SH-SY5Y (cell line): Measurements from ENCODE around the gene PTDSS2.

Source experiments
- GATA2 ChIP-seq: IDR thresholded peaks from 2 replicates; pipeline ENCODE4 v1.6.1; 2011; ENCODE audit warnings: mild to moderate bottlenecking, low read depth, low read length
- GATA3 ChIP-seq: IDR thresholded peaks from 2 replicates; pipeline ENCODE4 v1.6.1; 2011; ENCODE audit warnings: low read depth, mild to moderate bottlenecking, low read length, moderate library complexity

Gene PTDSS2

DNA sequence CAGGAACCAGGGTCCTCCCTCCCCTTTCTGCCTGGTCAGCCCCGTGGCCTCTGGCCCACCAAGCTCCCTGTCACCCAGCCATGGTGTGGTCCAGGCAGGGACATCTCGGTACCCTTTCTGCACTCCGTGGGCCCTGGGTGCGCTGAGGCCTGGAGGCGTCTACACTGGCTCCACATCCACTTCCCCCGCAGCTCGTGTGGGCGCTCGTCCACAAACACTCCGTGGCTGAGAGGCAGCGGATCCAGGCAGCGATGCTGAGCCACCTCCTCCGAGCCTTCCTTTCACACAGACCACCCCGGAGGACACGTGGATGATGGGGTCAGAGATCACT lies 40.8 kb downstream of the PTDSS2 start:
- no peak for TF ChIP-seq GATA3
- TF ChIP-seq GATA2 = no peak

- no peak for TF ChIP-seq GATA2
- TF ChIP-seq GATA3 = no peak
Measured at GRCh38 chr11:491358-491757, 41.3 kb downstream of the PTDSS2 start.

- TF ChIP-seq GATA3 (no peak), GATA2 (no peak)
Measured at GRCh38 chr11:492427-493226, 42.5 kb downstream of the PTDSS2 start.

- TF ChIP-seq GATA3 = no peak
- no peak for TF ChIP-seq GATA2
Measured at GRCh38 chr11:494761-495536, 44.9 kb downstream of the PTDSS2 start.

DNA sequence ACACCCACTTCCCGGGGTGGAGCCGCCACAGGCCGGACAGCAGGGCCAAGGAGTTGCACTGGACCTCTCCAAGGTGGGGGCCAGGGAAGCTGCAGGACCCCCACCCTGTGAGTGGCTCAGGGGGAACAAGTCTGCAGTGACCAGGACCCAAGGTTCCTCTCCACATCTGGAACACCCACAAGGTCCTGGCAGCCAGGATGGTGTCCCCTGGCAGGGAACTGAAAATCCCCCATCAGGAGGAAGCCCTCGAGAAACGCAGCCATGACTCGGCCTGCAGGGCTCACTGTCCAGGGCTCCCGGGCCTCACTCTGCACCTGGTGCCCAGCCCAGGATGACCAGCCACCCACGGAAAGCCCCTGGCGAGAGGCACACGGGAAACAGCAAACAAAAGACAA lies 45.5 kb downstream of the PTDSS2 start:
- TF ChIP-seq GATA2 (no peak), GATA3 (no peak)

DNA sequence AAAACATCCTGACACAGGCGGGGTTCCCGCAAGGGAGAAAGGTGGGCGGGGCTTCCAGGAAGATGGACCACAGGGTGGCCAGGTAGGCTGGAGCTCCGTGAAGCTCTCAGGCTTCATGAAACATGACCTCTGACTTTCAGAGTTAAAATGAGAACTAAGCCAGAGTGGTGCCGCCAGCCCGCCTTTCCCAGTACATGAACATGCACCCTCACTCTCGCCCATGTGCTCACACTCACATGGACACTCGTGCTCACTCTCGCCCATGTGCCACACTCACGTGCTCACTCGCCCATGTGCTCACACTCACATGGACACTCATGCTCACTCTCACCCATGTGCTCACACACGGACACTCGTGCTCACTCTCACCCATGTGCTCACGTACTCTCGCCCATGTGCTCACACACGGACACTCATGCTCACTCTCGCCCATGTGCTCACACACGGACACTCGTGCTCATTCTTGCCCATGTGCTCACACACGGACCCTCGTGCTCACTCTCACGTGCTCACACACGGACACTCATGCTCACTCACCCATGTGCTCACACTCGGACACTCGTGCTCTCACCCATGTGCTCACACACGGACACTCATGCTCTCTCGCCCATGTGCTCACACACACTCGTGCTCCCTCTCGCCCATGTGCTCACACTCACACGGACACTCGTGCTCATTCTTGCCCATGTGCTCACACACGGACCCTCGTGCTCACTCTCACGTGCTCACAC lies 46.9 kb downstream of the PTDSS2 start:
- TF ChIP-seq GATA3 (no peak), GATA2 (no peak)

DNA sequence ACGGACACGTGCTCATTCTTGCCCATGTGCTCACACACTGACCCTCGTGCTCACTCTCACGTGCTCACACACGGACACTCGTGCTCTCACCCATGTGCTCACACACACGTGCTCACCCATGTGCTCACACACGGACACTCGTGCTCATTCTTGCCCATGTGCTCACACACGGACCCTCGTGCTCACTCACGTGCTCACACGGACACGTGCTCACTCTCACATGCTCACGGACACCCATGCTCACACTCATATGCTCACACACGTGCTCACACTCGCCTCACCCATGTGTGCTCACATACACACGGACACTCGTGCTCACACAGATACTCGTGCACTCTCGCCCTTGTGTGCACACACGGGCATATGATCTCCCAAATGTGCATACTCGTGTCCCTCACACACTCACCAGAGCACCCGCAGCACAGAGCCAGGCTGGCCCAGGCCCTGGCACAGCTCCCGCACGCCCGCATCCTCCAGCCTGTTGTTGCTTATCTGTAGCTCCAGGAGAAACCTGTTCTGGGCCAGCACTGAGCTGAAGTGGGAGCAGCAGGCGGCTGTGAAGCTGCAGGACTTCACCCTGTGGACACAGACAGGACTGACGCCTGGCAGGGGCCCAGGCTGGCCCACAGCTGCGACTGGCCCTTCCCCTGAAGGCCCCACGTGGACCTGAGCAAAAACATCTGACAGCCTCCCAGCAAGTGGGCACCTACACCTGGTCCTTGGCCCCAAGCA lies 47.7 kb downstream of the PTDSS2 start:
- TF ChIP-seq GATA2 = no peak
- TF ChIP-seq GATA3 = no peak

DNA sequence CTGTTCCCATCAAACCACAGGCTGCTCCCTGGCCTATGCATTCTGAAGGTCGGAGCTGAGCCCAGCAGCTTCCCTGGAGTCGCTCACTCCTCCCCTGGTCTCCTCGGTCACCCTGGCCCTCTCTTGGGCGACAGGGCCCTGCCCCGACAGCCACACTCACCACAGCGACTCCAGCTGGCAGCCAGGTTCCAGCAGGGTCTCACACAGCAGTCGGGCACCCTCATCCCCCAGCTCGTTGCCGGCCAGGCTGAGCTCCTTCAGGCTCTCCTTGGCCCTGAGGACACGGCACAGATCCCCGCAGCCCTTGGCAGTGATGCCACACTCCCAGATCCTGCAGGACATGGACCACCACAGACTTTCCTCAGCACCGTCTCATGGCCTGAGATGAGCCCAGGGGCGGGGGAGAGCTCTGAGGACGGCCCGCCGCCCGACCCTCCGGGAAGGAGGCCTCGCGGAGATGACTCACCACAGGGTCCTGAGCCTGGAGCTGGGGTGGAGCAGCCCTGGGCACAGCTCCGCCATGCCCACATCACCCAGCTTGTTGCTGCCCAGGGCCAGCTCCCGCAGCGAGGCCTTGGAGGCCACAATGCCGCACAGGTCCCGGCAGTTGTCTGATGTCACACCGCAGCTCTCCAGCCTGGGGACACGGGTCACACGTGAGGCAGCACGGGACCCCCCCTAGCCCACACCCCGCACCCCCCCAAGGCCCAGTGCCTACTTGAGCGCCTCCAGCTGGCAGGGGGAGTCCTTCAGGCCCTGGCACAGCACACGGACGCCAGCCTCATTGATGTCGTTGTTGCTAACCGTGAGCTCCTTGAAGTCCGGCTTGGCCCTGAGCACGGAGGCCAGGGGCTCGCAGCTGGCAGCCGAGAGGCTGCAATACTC lies 48.5 kb downstream of the PTDSS2 start:
- no peak for TF ChIP-seq GATA2
- TF ChIP-seq GATA3 = no peak

GRCh38 chr11:499201-500076 lies 49.4 kb downstream of the PTDSS2 start:
- TF ChIP-seq GATA2 = no peak
- no peak for TF ChIP-seq GATA3

DNA sequence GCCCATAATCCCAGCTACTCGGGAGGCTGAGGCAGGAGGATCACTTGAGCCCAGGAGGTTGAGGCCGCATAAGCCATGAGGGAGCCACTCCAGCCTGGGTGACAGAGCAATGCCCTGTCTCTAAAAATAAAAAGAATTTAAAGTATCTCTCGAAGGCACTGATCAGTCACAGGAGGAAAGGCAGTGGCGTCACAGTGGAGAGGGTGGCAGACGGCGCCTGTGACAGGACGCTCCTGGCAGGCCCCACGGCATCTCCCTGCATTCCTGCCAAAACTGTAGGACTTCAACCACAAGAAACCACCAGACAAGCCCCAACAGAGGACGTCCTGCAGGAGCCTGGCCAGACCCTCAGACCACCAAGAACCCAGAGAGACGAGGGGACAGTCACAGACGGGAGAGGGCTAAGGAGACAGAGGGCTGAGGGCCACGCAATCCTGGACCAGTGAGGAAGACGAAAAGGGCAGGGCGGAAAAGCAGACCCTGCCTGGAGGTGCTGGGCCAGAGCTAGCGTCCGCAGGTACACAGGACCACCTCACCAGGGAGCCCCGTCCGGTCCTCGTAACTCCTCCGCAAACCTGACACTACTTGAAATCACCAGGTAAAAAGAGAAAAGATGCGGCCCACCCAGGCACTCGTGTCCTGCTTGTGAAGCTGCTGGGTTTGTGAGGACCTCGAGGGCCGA lies 51.1 kb downstream of the PTDSS2 start:
- TF ChIP-seq GATA2 (no peak), GATA3 (no peak)

GRCh38 chr11:501683-502287 lies 51.7 kb downstream of the PTDSS2 start:
- no peak for TF ChIP-seq GATA3
- TF ChIP-seq GATA2 = no peak
